HG03045 (cell line): ENCODE data around the gene MCM7.
A peak's percentile ranks its signal among the peaks of the same experiment; 100 is the strongest.
"Not testable (repeated sequence)": the region's sequence is repeated elsewhere in the genome, so short reads cannot be mapped to it uniquely, and the experiment has no call there.

Experiments
- ATAC-seq: cut with Tn5 transposase; IDR thresholded peaks from one replicate; pipeline ENCODE4 v1.9.1; 2021; ENCODE audit warnings: mild to moderate bottlenecking, moderate library complexity; ENCODE audit not compliant: unreplicated experiment

Gene MCM7

DNA sequence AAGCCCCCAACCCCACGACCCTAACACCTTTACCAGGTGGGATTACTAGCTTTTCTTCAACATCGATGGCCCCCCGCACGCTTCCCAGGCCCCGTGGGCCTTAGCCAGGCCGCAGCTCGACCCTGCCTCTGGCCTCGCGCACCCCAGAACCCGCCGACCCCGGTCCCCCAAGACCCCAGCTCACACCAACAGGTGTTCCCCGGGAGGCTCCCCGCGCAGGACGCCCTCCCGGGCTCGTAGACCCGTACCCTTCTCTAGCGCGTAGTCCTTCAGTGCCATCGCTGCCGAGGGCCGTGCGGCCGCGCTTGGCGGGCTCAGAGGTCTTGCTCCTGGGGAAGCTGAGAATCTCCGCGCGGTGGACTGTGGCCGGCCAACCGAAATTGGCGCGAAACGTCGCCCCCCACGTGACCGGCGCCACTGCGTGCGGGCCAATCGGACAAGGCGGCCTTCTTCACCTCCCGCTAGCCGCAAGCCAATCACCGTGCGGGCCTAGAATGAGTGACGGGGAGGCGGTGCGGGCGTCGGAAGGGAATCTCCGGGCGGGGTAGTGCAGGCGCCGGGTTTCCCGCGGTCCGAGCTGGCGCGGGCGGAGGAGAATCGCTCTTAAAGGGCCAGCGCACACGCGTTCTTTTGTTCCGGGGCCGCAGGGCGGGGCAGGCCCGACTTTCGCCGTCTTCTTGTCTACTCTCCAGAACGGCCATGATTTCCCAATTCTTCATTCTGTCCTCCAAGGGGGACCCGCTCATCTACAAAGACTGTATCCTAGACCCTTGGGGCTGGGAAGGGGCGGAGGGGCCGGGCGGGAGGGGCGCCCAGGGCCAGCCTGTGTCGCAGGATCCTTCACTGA, at the start of gene MCM7, which contains the start of gene AP4M1:
Gene MCM7 (minus strand): TSS at position 382 of the 847 bp plus-strand sequence. CDS start 103 bp downstream, at position 279.
Gene AP4M1 (plus strand): TSS at position 628 of the 847 bp plus-strand sequence. CDS start 72 bp downstream, at position 700.
- peak; percentile 84 for ATAC-seq

DNA sequence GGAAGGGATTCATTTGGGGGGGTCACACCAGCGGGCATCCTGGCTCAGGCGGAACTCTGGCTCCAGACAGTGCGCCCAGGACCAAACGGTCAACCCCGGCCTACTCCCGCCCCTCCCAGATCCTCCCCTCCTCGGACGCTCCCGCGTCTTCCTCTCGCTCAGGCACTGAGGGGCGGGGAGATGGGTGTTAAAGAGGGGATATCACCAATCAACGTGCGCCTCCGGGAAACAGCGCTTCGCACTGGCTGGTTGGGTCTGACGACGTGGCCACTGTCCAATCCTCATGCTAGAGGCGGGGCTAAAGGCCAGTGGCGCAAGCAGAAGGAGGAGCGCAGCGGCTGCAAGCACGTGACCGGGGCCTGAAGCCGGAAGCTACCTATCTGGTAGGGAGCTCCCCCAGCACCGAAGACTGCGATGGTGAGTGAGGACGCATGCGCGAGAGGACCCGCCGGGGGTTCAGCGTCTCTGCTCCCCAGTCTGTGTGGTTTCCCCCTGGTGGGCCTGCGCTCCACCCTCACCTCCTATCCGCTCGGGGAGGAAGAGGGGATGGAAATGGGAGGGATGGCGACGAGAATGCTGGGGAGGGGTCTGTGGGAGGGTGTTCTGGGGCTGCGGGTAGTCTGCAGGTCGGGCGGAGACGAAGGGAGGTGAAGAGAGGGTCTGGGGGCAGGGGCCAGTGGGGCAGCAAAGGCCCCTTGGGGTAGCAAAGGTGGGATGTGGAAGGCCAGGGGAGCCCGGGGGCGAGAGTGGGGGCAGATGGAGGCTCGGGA, 47.5 kb upstream of the MCM7 start, which contains the start of gene LAMTOR4:
Gene LAMTOR4 (plus strand): TSS at position 360 of the 770 bp plus-strand sequence. CDS start 55 bp downstream, at position 415.
- peak; percentile 99 for ATAC-seq

DNA sequence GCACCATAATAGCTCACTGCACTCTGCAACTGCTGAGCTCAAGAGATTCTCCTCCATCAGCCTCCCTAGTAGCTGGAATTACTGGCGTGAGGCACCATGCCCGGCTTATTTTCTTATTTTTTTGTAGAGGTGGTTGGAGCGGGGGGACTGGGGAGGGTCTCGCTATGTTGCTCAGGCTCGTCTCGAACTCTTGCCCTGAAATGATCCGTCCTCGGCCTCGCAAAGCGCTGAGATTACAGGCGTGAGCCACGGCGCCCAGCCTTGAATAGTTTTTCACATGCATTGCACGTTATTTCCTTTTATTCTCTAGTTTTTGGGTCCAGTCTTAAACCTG, 47.0 kb upstream of the MCM7 start:
- ATAC-seq, result no peak

DNA sequence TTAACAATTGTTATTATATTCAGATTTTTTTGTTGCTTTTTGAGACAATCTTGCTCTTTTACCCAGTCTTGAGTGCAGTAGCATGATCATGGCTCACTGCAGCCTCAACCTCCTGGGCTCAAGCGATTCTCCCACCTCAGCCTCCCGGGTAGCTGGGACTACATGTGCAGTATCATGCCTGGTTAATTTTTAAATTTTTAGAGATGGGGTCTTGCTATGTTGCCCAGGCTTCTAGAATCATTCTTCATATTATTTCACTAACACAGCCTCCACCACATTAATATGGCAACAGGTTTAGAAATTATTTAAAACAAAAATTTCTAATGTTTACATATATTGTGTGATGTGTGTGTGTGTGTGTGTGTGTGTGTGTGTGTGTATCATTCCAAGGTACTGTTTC, 46.1 kb upstream of the MCM7 start:
- ATAC-seq, result no peak

DNA sequence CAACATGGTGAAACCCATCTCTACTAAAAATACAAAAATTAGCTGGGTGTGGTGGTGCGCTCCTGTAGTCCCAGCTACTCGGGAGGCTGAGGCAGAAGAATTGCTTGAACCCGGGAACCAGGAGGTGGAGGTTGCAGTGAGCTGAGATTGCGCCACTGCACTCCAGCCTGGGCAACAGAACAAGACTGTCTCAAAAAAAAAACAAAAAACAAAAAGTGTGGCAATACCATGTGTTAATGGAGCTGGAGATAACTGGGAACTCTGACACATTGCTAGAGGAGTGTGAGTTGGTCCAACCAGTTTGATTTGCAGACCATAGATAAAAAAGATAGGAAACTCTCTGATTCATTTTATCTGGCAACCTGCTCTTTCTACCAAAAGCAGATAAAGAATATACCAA, 45.2 kb upstream of the MCM7 start:
- ATAC-seq, result not testable (repeated sequence)

DNA sequence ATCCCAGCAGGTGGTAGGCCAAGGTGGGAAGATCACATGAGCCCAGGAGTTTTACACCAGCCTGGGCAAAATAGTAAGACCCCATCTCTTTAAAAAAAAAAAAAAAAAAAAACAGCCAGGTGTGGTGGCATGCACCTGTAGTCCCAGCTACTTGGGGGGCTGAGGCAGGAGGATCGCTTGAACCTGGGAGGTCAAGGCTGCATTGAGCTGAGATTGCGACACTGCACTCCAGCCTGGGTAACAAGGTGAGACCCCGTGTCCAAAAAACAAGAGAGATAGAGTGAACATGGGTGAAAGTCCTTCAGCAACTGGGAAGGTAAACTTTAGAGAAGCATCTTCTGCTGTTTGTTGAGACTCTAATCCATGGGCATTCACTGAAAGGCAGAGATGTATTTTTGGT, 41.3 kb upstream of the MCM7 start:
- no peak for ATAC-seq

DNA sequence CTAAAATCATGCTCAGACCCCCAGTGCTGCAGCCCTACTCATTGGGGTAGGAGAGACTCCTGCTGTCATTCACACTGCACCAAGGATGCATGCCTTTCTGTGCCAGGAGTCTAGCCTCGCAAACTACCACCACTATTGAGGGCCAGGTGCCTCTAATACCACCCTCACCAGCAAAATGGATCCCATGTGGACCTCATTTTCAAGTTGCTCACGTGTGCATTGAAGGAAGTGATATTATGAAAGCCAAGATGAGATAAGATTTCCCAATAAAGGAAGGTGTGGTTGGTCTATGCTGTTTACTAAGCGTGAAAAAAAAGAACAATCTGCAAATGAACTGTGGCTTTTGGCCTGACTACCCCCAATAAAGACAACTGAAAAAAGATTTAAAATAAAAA, 40.4 kb upstream of the MCM7 start:
- no peak for ATAC-seq

DNA sequence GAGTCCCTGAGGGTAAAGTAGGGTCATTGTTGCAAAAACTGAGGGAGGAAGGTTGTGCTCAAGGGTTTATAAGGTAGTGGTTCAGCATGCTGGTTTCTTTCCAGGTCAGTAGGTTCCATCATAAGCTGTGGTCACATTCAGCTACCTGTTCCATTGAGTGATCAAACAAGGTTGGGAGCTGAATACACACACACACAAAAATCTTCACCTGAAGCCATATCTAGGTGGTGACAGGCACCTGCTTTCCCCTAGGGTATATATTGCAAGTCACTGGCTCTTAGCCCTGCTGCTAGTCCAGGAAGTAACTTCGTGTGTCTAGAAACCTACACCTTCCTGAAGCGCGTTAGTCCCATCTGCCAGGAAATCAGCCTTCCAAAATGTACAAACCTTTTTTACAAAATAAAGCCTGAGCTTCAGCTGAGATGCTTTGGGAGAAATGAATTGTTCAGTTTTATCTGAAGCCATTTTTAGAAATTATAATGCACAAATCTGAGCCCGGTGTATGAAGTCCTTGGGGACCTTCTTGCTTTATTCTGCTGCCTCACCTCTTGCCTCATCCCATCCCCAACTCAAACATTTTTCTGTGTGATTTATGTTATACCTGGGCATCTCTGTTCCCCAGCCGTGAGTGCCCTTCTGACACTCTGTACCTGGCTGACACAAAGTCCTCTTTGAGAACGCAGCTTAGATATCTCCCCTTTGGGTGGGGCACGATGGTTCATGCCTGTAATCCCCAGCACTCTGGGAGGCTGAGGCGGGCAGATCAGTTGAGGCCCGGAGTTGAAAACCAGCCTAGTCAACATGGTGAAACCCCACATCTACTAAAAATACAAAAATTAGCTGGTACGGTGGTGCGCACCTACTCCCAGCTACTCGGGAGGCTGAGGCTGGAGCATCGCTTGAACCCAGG, 36.9 kb upstream of the MCM7 start:
- ATAC-seq, result no peak

DNA sequence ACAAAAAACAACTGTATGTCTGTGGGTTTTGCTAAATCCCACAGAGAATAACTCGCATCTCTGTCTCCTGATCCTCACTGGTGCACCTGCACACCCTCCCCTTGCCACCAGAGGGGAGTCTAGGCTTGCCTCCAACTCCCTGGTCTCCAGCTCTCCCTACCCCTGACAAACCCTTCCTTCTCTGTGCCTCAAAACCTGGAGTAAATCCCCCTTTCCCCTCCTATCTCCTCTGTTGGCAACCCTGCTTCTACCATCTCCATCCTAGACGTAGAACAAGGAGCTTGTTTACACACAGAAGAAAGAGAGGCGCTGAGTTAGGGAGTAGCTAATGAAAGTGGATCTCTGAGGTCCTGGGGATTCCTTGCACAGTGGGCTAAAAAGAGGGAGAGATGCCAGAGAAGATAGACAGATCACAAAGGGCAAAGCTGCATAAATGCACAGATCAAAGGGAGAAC, 31.5 kb upstream of the MCM7 start:
- no peak for ATAC-seq

DNA sequence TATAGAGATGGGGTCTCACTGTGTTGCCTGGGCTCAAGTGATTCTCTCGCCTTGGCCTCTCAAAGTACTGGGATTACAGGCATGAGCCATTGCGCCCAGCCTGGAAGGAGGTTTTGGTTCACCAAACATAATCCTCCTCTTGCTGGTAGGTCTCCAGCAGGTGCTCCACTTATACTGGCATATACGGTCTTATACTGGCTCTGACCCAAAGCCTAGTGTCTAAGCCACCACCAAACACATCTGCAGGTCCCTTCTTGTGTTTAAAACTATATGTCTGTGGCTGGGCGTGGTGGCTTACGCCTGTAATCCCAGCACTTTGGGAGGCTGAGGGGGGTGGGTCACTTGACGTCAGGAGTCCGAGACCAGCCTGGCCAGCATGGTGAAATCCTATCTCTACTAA, 30.9 kb upstream of the MCM7 start:
- ATAC-seq, result no peak

DNA sequence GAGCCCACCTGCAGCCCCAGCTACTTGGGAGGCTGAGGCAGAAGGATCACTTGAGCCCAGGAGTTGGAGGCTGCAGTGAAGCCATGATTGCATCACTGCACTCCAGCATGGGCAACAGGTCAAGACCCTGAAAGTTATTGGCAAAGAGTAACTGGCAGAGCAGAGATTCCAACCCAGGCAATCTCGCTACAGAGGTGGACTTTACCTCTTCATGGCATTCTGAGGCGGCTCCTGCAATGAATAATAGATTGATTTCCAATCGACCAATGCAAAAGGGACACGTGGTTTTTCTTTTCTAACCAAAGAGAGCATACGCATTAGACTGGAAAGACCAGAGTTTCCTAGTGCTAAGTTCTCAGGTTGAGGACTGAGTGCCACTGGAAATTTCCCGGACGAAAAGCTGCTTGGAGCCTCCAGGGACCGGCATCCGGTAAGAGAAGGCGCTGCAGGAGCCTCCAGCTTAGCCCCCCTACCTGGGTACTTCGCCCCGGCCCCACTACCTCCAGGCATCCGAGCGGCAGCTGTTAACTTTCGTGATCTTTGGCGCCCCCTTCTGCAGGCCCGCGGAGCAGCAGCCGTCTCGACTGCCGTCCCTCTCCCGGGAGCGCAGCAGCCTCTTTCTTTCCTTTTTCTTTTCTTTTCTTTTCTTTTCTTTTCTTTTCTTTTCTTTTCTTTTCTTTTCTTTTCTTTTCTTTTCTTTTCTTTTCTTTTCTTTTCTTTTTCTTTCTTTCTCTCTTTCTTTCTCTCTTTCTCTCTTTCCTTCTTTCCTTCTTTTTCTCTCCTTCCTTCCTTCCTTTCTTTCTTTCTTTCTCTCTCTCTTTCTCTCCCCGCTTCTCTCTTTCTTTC, 29.6 kb upstream of the MCM7 start:
- ATAC-seq, result no peak

DNA sequence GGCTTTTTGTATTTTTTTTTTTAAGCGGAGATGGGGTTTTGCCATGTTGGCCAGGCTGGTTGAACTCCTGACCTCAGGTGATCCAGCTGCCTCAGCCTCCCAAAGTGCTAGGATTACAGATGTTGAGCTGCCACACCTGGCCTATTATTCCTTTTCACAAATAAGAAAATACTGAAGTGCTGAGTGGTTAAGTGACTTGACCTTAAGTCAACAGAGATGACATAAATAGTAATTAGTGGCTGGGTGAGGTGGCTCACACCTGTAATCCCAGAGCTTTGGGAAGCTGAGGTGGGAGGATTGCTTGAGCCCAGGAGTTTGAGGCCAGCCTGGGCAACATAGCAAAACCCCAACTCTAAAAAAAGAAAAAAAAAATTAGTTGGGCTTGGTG, 29.0 kb upstream of the MCM7 start:
- not testable (repeated sequence) for ATAC-seq

DNA sequence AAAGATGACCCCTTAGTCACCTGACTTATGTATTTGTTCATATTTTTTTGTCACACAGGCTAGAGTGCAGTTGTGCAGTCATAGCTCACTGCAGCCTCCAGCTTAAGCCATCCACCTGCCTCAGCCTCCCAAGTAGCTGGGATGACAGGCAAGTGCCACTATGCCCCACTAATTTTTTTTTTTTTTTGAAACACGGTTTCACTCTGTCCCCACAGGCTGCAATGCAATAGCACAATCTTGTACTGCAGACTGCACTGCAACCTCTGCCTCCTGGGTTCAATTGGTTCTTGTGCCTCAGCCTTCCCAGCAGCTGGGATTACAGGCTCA, 27.4 kb upstream of the MCM7 start:
- ATAC-seq, result no peak

DNA sequence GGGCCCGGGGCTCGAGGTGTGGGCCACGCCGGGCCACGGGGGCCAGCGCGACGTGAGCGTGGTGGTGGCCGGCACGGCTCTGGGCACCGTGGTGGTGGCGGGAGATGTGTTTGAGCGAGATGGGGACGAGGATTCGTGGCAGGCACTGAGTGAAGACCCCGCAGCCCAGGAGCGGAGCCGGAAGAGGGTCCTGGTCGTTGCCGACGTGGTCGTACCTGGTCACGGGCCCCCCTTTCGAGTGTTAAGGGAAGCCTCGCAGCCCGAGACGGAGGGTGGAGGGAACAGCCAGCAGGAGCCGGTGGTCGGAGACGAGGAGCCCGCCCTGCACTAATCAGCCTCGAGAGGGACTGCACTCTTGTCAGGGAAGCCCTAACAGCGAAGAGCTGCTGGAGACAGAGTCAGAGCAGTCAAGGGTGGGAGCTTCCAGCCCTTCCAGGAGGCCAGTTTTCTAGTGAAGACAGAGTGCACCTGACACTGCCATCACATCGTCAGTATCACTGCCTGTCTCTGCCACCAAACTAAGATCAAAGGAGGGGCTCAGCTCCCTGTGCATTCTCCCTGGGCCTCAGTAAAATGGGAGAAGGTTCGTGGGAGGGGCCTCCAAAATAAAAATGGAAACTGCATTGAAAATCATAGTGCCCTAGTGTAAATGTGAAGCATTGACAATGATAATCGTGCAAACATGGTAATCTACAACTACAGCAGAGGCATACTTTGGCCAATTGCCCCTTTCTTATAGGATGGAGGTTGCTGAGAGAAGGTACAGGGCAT, 26.9 kb upstream of the MCM7 start:
- no peak for ATAC-seq

DNA sequence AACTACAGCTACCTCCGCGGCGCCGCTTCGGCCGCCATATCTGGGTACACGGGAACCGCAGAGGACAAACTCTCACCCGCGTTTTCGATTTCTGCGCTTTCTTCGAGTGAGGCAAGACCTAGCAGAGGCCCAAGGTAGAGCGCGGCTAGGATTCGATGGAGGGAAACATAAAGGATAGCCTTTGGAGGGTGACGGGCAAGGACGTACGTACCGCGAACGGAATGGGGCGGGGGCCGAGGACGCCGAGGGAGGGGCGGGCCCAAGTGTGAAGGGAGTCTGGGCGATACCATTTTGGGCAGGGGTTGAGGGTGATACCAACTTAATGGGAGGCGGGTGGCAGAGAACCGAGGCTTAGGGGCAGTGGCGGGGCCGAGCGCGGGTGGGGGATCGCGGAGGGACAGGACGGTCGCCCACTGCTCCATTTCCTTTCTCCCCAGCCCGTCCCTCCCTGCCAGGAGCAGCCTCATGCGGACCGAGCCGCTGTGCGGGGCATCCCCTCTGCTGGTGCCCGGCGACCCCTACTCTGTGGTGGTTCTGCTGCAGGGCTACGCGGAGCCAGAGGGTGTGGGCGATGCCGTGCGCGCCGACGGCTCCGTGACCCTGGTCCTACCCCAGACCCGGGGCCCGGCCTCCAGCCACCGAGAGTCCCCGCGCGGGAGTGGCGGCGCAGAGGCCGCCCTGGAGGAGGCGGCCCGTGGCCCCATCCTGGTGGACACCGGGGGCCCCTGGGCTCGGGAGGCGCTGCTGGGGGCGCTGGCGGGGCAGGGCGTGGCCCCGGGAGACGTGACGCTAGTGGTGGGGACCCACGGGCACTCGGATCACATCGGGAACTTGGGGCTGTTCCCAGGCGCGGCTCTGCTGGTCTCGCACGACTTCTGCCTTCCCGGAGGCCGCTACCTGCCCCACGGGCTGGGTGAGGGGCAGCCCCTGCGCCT, 26.0 kb upstream of the MCM7 start, which contains the start of gene MBLAC1:
Gene MBLAC1 (plus strand): TSS at position 37 of the 935 bp plus-strand sequence. CDS start 429 bp downstream, at position 466.
- peak; percentile 68 for ATAC-seq

DNA sequence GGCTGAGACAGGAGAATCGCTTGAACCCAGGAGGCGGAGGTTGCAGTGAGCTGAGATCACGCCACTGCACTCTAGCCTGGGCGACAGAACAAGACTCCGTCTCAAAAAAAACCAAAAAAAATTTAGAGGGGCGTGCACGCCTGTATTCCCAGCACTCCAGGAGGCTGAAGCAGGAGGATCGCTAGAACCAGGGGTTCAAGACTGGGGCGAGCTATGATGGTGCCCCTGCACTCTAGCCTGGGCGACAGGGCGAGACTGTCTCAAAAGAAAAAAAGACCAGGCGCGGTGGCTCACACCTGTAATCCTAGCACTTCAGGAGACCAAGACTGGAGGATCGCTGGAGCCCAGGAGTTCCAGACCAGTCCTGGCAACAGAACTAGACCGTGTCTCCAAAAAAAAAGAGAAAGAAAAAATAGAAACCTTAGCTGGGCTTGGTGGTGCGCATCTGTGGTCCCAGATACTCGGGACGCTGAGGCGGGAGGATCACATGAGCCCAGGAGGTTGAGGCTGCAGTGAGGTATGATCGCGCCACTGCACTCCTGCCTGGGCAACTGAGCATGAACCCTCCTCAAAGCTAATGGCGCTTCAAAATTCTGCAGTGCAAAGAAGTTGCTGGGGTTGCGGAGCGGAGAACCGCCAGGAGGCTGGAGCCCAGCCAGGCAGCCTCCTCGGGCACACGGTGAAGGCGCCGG, 25.2 kb upstream of the MCM7 start:
- ATAC-seq, result peak; percentile 25
